ENCODE measurements around the gene SPATA32. TPM values are rescaled to one million over a fixed set of nuclear protein-coding genes. Genes with fewer than 3 reads are reported as not detected.

Gene SPATA32
- total and polyA plus RNA-seq, 2 experiments from 2014 or later = not detected

DNA sequence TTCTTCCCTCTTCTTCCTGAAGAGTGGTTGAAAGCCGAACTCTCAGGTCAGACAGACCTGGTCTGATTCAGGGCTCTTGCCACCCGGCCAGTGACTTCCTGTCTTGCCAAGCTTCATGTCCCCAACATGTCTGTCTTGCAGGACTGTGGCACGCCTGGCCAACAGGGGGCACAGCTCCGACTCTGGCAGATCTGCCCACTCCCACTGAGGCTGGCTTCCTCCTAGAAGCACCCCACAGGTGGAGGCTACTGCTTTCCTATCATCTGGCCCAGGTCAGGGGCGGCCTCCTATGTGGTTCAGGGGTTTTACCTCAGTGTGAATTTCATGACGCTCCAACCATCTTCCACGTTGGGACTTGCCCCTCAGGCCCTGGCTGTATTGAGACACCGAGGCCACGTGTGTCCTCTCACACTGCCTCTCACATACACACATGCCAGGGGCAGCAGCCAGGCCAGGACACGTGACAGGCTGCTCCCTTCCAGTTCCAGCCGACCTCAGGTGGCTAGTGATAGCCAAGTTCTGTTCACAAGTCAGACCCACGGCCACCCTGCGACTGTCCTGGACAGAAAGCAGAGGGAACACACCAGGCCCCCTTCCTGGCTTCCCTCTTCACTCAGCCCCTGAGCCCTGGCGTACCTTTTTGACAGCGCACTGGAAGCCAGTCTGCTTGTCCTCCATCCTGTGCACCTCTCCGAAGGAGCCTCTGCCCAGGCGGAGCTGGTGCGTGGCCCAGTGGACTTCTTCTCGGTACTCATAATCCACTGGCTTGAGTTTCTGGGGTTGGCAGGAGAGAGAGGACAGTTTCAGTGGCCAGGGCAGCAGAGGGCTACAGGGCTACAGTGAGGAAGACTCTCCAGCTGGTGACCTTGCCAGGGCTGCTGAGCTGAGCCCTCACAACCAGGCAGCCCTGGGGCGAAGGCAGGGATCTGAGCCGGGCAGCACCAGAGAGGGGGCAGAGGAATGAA, 22.6 kb upstream of the SPATA32 start:
- Mint-ChIP-seq H3K9me3 (no peaks in the 10 kb centered on the region), H3K27me3 (ENCODE audit: insufficient read depth, low read depth, poor library complexity) (peaks cover 3% of the 10 kb centered on the region), H3K27ac (peak overlapping the region; percentile 75; the same call in 1 of the 2 replicates), H3K4me1 (no peaks in the 10 kb centered on the region), H3K36me3 (ENCODE audit: low read depth) (peaks cover 36% of the 10 kb centered on the region), H3K4me3 (no peak overlapping the region)
- H3K9me2 ChIP-seq (ENCODE audit: insufficient read depth) = no peaks in the 10 kb centered on the region
- H3K4me1 ChIP-seq (ENCODE audit: insufficient read depth) = no peaks in the 10 kb centered on the region
- H3K79me2 ChIP-seq (replicated peaks; ENCODE audit: insufficient read depth) = no peaks in the 10 kb centered on the region
- peak; percentile 43 for DNase-seq (ENCODE audit: low spot score)
- H3F3A ChIP-seq (replicated peaks; ENCODE audit: low read depth) = no peaks in the 10 kb centered on the region
- peak; percentile 77 for ATAC-seq
- TF ChIP-seq, protein P1, sequence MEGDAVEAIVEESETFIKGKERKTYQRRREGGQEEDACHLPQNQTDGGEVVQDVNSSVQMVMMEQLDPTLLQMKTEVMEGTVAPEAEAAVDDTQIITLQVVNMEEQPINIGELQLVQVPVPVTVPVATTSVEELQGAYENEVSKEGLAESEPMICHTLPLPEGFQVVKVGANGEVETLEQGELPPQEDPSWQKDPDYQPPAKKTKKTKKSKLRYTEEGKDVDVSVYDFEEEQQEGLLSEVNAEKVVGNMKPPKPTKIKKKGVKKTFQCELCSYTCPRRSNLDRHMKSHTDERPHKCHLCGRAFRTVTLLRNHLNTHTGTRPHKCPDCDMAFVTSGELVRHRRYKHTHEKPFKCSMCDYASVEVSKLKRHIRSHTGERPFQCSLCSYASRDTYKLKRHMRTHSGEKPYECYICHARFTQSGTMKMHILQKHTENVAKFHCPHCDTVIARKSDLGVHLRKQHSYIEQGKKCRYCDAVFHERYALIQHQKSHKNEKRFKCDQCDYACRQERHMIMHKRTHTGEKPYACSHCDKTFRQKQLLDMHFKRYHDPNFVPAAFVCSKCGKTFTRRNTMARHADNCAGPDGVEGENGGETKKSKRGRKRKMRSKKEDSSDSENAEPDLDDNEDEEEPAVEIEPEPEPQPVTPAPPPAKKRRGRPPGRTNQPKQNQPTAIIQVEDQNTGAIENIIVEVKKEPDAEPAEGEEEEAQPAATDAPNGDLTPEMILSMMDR (conservative IDR thresholded peaks at IDR 0.05; ENCODE audit: low read depth in 2 of 2) = peak; percentile 50 to 68
- TF ChIP-seq, protein P2, sequence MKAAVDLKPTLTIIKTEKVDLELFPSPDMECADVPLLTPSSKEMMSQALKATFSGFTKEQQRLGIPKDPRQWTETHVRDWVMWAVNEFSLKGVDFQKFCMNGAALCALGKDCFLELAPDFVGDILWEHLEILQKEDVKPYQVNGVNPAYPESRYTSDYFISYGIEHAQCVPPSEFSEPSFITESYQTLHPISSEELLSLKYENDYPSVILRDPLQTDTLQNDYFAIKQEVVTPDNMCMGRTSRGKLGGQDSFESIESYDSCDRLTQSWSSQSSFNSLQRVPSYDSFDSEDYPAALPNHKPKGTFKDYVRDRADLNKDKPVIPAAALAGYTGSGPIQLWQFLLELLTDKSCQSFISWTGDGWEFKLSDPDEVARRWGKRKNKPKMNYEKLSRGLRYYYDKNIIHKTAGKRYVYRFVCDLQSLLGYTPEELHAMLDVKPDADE (IDR thresholded peaks at IDR 0.05) = no peak
- no peaks in the 10 kb centered on the region for H3K36me3 ChIP-seq (ENCODE audit: insufficient read depth)
- no peak overlapping the region for H3K4me3 ChIP-seq
- H2AFZ ChIP-seq = no peak overlapping the region
- no peak overlapping the region for H3K4me2 ChIP-seq
- no peaks in the 10 kb centered on the region for H3K27me3 ChIP-seq (ENCODE audit: insufficient read depth)
- H4K20me1 ChIP-seq (replicated peaks; ENCODE audit: insufficient read depth) = no peaks in the 10 kb centered on the region
- no peak overlapping the region for H3K27ac ChIP-seq (ENCODE audit: low read depth)

DNA sequence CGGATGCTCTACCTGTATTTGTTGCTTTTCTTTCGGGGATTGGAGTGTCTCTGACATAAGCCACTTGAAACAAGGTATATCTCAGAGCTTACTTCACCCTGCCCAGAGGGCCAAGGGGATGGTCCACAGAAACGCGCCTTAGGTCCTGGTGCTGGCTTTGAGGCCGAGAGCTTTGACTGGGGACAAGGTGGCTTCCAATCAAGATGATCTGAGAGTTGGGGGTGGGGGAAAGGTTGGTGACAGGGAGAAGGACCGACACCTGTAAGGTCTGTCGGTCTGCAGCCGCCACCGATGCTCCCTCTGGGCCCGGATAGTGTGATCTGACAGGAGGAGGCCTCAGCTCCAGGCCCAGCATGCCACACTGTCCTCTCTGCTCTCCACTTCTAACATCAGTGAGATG, 21.8 kb upstream of the SPATA32 start:
- ATAC-seq (no peak), DNase-seq (ENCODE audit: low spot score) (no peak)
- Histone ChIP-seq H3F3A (replicated peaks; ENCODE audit: low read depth) (no peaks in the 10 kb centered on the region), H2AFZ (no peak overlapping the region), H3K4me1 (ENCODE audit: insufficient read depth) (no peaks in the 10 kb centered on the region), H3K36me3 (ENCODE audit: insufficient read depth) (no peaks in the 10 kb centered on the region), H3K4me3 (no peak overlapping the region), H3K27ac (ENCODE audit: low read depth) (no peak overlapping the region), H4K20me1 (replicated peaks; ENCODE audit: insufficient read depth) (no peaks in the 10 kb centered on the region), H3K79me2 (replicated peaks; ENCODE audit: insufficient read depth) (no peaks in the 10 kb centered on the region), H3K27me3 (ENCODE audit: insufficient read depth) (no peaks in the 10 kb centered on the region), H3K9me2 (ENCODE audit: insufficient read depth) (no peaks in the 10 kb centered on the region), H3K4me2 (no peak overlapping the region)
- Mint-ChIP-seq H3K4me1 (no peaks in the 10 kb centered on the region), H3K9me3 (no peaks in the 10 kb centered on the region), H3K27me3 (ENCODE audit: insufficient read depth, low read depth, poor library complexity) (peaks cover 3% of the 10 kb centered on the region), H3K27ac (peak overlapping the region; percentile 75; the same call in 1 of the 2 replicates), H3K36me3 (ENCODE audit: low read depth) (peaks cover 33% of the 10 kb centered on the region), H3K4me3 (no peak overlapping the region)
- no peak for TF ChIP-seq EZH2 (IDR thresholded peaks at IDR 0.05; ENCODE audit: low read depth, unreplicated experiment)
- no peak for TF ChIP-seq ZNF331 (CRISPR knock-in tag; IDR thresholded peaks at IDR 0.05; ENCODE audit: low read depth)
- TF ChIP-seq CREB1 (CRISPR knock-in tag; IDR thresholded peaks at IDR 0.05; ENCODE audit: low read depth) = no peak
- TF ChIP-seq, protein P1 (conservative IDR thresholded peaks at IDR 0.05; ENCODE audit: low read depth in 2 of 2) = no peak
- TF ChIP-seq, protein P2 (IDR thresholded peaks at IDR 0.05) = no peak
- TF ChIP-seq, protein P3, sequence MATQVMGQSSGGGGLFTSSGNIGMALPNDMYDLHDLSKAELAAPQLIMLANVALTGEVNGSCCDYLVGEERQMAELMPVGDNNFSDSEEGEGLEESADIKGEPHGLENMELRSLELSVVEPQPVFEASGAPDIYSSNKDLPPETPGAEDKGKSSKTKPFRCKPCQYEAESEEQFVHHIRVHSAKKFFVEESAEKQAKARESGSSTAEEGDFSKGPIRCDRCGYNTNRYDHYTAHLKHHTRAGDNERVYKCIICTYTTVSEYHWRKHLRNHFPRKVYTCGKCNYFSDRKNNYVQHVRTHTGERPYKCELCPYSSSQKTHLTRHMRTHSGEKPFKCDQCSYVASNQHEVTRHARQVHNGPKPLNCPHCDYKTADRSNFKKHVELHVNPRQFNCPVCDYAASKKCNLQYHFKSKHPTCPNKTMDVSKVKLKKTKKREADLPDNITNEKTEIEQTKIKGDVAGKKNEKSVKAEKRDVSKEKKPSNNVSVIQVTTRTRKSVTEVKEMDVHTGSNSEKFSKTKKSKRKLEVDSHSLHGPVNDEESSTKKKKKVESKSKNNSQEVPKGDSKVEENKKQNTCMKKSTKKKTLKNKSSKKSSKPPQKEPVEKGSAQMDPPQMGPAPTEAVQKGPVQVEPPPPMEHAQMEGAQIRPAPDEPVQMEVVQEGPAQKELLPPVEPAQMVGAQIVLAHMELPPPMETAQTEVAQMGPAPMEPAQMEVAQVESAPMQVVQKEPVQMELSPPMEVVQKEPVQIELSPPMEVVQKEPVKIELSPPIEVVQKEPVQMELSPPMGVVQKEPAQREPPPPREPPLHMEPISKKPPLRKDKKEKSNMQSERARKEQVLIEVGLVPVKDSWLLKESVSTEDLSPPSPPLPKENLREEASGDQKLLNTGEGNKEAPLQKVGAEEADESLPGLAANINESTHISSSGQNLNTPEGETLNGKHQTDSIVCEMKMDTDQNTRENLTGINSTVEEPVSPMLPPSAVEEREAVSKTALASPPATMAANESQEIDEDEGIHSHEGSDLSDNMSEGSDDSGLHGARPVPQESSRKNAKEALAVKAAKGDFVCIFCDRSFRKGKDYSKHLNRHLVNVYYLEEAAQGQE (IDR thresholded peaks at IDR 0.05; ENCODE audit: unreplicated experiment) = no peak
- TF ChIP-seq ZNF114 (CRISPR knock-in tag; IDR thresholded peaks at IDR 0.05) = no peak
